Activated CD4-positive, alpha-beta T cell treated with anti-CD3 and anti-CD28 coated beads, Interleukin-2, amount 10 ng/mL, durations not matched to agents 24 days and 14 days (primary cell): Measurements from ENCODE around the gene PDLIM4. TPM values are rescaled to one million over a fixed set of nuclear protein-coding genes. Genes with fewer than 3 reads are reported as not detected.

ENCODE experiments used
- DNase-seq: peaks from one replicate; pipeline ENCODE4 v3.0.0; 2022
- H3K27ac Mint-ChIP-seq: one replicate; pipeline ENCODE4 v1.8.0; 2022; ENCODE audit warnings: mild to moderate bottlenecking, mixed read lengths
- H3K27me3 Mint-ChIP-seq: one replicate; pipeline ENCODE4 v1.8.0; 2022; ENCODE audit warnings: mixed read lengths
- H3K36me3 Mint-ChIP-seq: one replicate; pipeline ENCODE4 v1.8.0; 2022; ENCODE audit warnings: low read depth, mild to moderate bottlenecking, mixed read lengths
- H3K4me1 Mint-ChIP-seq: one replicate; pipeline ENCODE4 v1.8.0; 2021; ENCODE audit warnings: mixed read lengths
- H3K4me3 Mint-ChIP-seq: one replicate; pipeline ENCODE4 v1.8.0; 2022; ENCODE audit warnings: mild to moderate bottlenecking, moderate library complexity, mixed read lengths
- H3K9me3 Mint-ChIP-seq: one replicate; pipeline ENCODE4 v1.8.0; 2021; ENCODE audit warnings: mixed read lengths
- intact Hi-C: fragments of 100-400 bp; cut with micrococcal nuclease; formaldehyde crosslinking; loops from one replicate; pipeline ENCODE4 v1.15.1; 2023
- total RNA-seq: library from RNA; stranded (reverse); gene quantifications from 2 replicates; pipeline ENCODE4 v1.2.3, GENCODE V29; 2022

The PDLIM4 gene
- total RNA-seq, 1 donor from 2014 or later: 0.72 TPM

DNA sequence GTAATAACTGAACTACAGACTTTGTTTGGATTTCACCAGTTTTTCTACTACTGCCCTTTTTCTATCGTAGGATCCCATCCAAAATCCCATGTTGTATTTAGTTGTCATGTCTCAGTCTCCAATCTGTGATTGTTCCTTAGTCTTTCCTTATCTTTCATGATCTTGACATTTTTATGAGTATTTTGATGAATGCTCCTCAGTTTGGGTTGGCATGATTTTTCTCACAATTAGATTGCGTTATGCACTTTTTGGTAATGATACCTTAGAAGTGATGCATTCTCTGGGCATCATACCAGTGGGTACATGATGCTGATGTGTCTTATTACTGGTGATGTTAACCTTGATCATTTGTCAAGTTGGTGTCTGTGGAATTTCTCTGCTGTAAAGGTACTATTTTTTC is 42.4 kb downstream of the PDLIM4 start:
- H3K4me3 Mint-ChIP-seq: no peak overlapping the region
- peaks cover 2% of the 10 kb centered on the region for H3K27me3 Mint-ChIP-seq
- intact Hi-C loops: loop anchor here (5.0 kb wide), 1 partner anchor 67 kb away; the partner anchor contains the start of gene SLC22A5
- H3K27ac Mint-ChIP-seq: no peak overlapping the region
- DNase-seq: no peak
- peaks cover 21% of the 10 kb centered on the region for H3K4me1 Mint-ChIP-seq
- H3K9me3 Mint-ChIP-seq: no peaks in the 10 kb centered on the region
- no peaks in the 10 kb centered on the region for H3K36me3 Mint-ChIP-seq

DNA sequence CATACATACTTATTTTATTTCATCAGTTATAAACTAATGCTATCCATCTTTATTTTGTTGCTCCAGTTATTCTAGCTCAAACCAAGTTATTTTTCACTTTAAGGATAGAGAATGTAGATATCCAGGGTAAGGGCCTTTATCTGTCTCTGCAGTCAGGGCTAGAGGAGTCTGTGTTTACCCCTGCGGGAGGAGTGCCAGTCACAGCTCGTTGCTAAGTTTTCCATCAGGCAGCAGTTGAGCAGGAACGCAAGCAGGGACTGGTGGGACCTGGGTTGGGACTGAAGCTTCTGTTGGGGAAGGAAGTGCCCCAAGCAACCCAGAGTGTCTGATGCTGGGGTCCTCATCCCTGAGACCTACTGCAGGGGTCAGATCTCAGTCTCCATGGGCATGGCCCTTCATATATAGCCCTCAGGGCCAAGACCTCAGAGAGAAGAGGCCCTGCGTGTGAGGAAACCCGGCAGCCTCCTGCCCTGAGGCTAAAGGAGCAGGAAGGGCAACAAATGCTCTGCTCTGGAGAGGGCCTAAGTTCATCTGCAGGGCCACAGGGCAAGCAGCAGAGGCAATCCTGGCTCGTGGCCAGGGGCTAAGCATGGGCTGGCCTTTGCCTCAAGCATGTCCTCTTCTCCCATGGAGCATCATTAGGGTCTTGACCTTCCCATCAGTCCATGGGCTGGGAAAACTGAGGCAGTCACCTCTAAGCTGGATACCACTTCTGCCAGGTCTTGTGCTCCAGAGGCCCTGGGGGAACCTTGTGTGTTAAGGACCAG is 43.3 kb downstream of the PDLIM4 start:
- Mint-ChIP-seq H3K27me3 (peaks cover 1% of the 10 kb centered on the region), H3K9me3 (peaks cover 6% of the 10 kb centered on the region), H3K4me3 (no peak overlapping the region), H3K36me3 (no peaks in the 10 kb centered on the region), H3K4me1 (peaks cover 12% of the 10 kb centered on the region), H3K27ac (no peak overlapping the region)
- intact Hi-C loops: no loop called here
- DNase-seq: no peak

- intact Hi-C loops: no loop called here
- no peak overlapping the region for H3K4me3 Mint-ChIP-seq
- peaks cover 7% of the 10 kb centered on the region for H3K4me1 Mint-ChIP-seq
- H3K36me3 Mint-ChIP-seq: no peaks in the 10 kb centered on the region
- H3K27ac Mint-ChIP-seq: no peak overlapping the region
- DNase-seq: no peak
- H3K9me3 Mint-ChIP-seq: peaks cover 6% of the 10 kb centered on the region
- peaks cover 1% of the 10 kb centered on the region for H3K27me3 Mint-ChIP-seq
Observed at GRCh38 chr5:132301344-132302271, 44.1 kb downstream of the PDLIM4 start.

DNA sequence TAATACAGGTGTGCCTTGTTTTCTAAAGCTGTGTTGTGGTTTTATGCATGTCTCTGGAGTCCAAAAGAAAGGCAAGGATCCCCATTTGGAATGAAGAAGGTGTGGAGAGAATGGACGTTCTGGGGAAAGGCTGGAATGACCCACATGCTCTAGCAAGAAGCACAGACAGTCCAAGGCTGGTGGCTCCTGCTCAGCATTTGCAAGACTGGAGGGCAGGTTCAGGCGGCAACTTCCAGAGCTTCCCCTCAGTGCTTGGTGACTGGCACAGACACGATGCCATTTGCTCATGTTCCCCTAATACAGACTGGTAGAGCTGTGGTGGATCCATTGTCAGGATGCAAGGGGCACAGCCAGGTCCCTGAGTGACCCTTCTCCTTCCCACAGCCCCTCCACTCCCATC is 44.9 kb downstream of the PDLIM4 start:
- peaks cover 6% of the 10 kb centered on the region for H3K9me3 Mint-ChIP-seq
- intact Hi-C loops: no loop called here
- H3K4me1 Mint-ChIP-seq: peaks cover 5% of the 10 kb centered on the region
- H3K36me3 Mint-ChIP-seq: no peaks in the 10 kb centered on the region
- DNase-seq: no peak
- no peak overlapping the region for H3K4me3 Mint-ChIP-seq
- H3K27me3 Mint-ChIP-seq: peaks cover 1% of the 10 kb centered on the region
- no peak overlapping the region for H3K27ac Mint-ChIP-seq

DNA sequence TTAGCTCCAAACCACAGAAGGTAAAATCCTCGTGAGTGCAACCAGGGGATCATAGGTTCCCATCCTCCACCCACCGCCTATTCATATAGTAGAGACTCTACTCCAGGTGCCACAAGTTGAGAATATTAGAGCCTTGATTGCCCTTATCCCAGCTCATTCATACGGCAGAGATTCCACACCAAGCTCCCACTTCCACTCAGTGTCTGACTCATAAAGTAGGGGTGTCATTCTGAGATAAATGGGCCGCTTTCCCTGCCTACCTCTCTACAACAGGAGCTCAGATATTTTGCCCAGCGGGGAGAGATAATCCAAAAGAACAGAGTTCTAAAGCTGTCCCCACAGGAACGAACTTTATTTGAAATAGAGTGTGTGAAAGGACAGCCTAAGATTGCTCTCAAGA is 46.1 kb downstream of the PDLIM4 start:
- Mint-ChIP-seq H3K27me3 (peaks cover 1% of the 10 kb centered on the region), H3K27ac (no peak overlapping the region), H3K36me3 (no peaks in the 10 kb centered on the region), H3K4me3 (no peak overlapping the region), H3K4me1 (no peaks in the 10 kb centered on the region), H3K9me3 (peaks cover 6% of the 10 kb centered on the region)
- intact Hi-C loops: no loop called here
- DNase-seq: no peak

GRCh38 chr5:132305420-132305819 is 47.9 kb downstream of the PDLIM4 start:
- intact Hi-C loops: no loop called here
- no peaks in the 10 kb centered on the region for H3K27me3 Mint-ChIP-seq
- DNase-seq: no peak
- H3K36me3 Mint-ChIP-seq: no peaks in the 10 kb centered on the region
- H3K4me1 Mint-ChIP-seq: no peaks in the 10 kb centered on the region
- H3K4me3 Mint-ChIP-seq: no peak overlapping the region
- no peak overlapping the region for H3K27ac Mint-ChIP-seq
- peaks cover 6% of the 10 kb centered on the region for H3K9me3 Mint-ChIP-seq

GRCh38 chr5:132308701-132309100 is 51.2 kb downstream of the PDLIM4 start:
- Mint-ChIP-seq H3K4me3 (no peak overlapping the region), H3K27me3 (no peaks in the 10 kb centered on the region), H3K9me3 (peaks cover 6% of the 10 kb centered on the region), H3K4me1 (no peaks in the 10 kb centered on the region), H3K36me3 (no peaks in the 10 kb centered on the region), H3K27ac (no peak overlapping the region)
- intact Hi-C loops: no loop called here
- DNase-seq: no peak

GRCh38 chr5:132309679-132310078 is 52.2 kb downstream of the PDLIM4 start:
- Mint-ChIP-seq H3K27ac (no peak overlapping the region), H3K4me3 (no peak overlapping the region)

DNA sequence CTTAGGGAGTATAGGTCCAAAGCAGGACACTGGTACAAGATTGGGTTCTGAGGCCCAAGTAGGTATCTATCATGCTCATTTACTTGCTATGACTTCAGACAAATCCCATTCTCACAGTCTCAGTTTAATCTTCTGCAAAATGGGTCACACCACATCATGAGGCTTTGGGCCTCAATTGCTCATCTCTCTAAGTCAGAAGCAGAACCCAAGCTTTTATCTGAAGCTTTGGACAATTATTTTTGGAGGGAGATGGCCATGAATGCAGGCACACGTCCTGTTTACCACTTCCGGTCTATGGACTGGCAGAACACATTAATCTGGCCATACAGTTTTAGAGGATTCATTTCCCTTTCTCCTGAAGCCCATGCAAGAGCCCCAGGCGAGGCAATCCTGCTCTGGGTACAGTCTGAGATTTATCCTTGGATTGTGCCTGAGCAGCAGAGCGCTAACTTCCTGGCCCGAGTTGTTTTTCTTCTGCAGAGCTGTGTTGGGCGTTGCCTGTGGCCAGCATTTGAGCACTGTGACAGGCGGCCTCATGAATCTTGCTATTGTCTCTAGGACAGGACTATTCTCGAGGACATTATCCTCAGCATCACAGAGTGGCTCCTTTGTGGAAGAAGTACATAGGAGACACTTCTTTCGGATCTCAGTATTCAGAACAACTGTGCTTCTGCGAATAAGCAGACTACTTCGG is 52.8 kb downstream of the PDLIM4 start:
- H3K27ac Mint-ChIP-seq: no peak overlapping the region
- no peak overlapping the region for H3K4me3 Mint-ChIP-seq
- no peaks in the 10 kb centered on the region for H3K36me3 Mint-ChIP-seq
- H3K4me1 Mint-ChIP-seq: no peaks in the 10 kb centered on the region
- H3K27me3 Mint-ChIP-seq: no peaks in the 10 kb centered on the region
- intact Hi-C loops: no loop called here
- peaks cover 2% of the 10 kb centered on the region for H3K9me3 Mint-ChIP-seq
- no peak for DNase-seq

More at GRCh38 chr5:132309679-132310078, 52.2 kb downstream of the PDLIM4 start:
- Mint-ChIP-seq H3K27me3 (no peaks in the 10 kb centered on the region), H3K4me1 (no peaks in the 10 kb centered on the region), H3K9me3 (peaks cover 6% of the 10 kb centered on the region), H3K36me3 (no peaks in the 10 kb centered on the region)
- intact Hi-C loops: no loop called here
- DNase-seq: no peak

DNA sequence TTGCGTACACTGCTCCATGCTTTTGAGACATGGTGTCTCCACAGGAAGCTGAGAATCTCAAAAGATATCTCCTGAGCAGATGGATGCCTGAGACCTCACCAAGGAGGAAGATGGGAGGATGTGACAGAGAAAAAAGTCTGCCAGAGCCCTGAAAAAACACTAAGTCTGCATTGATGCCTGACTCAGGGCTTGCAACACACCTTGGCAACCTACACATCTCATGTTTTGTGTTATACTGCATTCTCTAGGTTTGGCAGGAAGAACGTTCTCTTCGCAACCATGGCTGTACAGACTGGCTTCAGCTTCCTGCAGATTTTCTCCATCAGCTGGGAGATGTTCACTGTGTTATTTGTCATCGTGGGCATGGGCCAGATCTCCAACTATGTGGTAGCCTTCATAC is 55.9 kb downstream of the PDLIM4 start:
- Mint-ChIP-seq H3K9me3 (no peaks in the 10 kb centered on the region), H3K27me3 (no peaks in the 10 kb centered on the region), H3K4me1 (no peaks in the 10 kb centered on the region), H3K36me3 (no peaks in the 10 kb centered on the region), H3K4me3 (no peak overlapping the region), H3K27ac (no peak overlapping the region)
- no peak for DNase-seq
- intact Hi-C loops: no loop called here

DNA sequence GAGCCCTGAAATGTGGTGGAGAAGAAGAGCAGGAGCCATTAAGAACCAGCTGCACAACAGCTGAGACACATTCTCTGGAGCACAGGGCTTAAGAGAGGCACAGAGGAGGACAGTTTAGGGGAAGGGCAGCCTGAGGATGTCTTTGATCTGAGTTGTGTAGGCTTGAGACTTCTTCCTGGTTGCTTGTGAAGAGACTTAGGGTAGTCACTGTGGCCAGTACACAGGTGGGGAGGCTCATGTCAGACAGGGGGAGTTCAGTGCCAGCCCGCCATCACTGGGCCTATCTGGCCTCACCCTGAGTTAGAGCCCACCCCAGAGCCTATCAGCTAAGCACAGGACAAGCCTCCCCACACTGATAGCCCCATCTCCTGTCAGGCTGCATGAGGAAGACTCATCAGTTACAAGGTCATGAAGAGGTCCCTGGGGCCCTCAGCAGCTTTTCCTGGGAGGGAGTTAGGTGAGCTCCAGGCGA is 56.5 kb downstream of the PDLIM4 start:
- H3K4me3 Mint-ChIP-seq: no peak overlapping the region
- H3K27ac Mint-ChIP-seq: no peak overlapping the region
- no peak for DNase-seq
- intact Hi-C loops: no loop called here
- no peaks in the 10 kb centered on the region for H3K27me3 Mint-ChIP-seq
- no peaks in the 10 kb centered on the region for H3K4me1 Mint-ChIP-seq
- H3K9me3 Mint-ChIP-seq: no peaks in the 10 kb centered on the region
- no peaks in the 10 kb centered on the region for H3K36me3 Mint-ChIP-seq

- DNase-seq: no peak
- Mint-ChIP-seq H3K9me3 (no peaks in the 10 kb centered on the region), H3K4me1 (no peaks in the 10 kb centered on the region), H3K27ac (no peak overlapping the region), H3K36me3 (no peaks in the 10 kb centered on the region), H3K4me3 (no peak overlapping the region), H3K27me3 (no peaks in the 10 kb centered on the region)
- intact Hi-C loops: no loop called here
Observed at GRCh38 chr5:132315529-132316067, 58.1 kb downstream of the PDLIM4 start.

- no peak overlapping the region for H3K4me3 Mint-ChIP-seq
- H3K27me3 Mint-ChIP-seq: no peaks in the 10 kb centered on the region
- no peak overlapping the region for H3K27ac Mint-ChIP-seq
- DNase-seq: no peak
- intact Hi-C loops: no loop called here
- H3K4me1 Mint-ChIP-seq: no peaks in the 10 kb centered on the region
- no peaks in the 10 kb centered on the region for H3K36me3 Mint-ChIP-seq
- no peaks in the 10 kb centered on the region for H3K9me3 Mint-ChIP-seq
Observed at GRCh38 chr5:132319975-132320374, 62.5 kb downstream of the PDLIM4 start.
